CD1c-positive myeloid dendritic cell (primary cell): ENCODE measurements around the gene RPLP2.

Source experiments
- DNase-seq: peaks from one replicate; pipeline ENCODE4 v3.0.0-alpha.2; 2016; ENCODE audit errors: extremely low spot score

RPLP2 gene

GRCh38 chr11:823441-824291, 13.9 kb downstream of the RPLP2 start:
- no peak for DNase-seq

- DNase-seq, result no peak
Observed at GRCh38 chr11:824292-824880, 14.6 kb downstream of the RPLP2 start.

GRCh38 chr11:824942-825341, 15.2 kb downstream of the RPLP2 start:
- no peak for DNase-seq

GRCh38 chr11:825366-826226, 15.8 kb downstream of the RPLP2 start:
- DNase-seq, result no peak

GRCh38 chr11:826227-826621, 16.5 kb downstream of the RPLP2 start:
- DNase-seq, result no peak

GRCh38 chr11:826836-827145, 17.0 kb downstream of the RPLP2 start:
- DNase-seq, result no peak

- DNase-seq, result no peak
Observed at GRCh38 chr11:827146-827896, 17.6 kb downstream of the RPLP2 start.

GRCh38 chr11:827897-828192, 18.1 kb downstream of the RPLP2 start, which contains the start of gene CRACR2B:
TSS of gene CRACR2B (plus strand) at chr11:827919. CDS start at chr11:828608, 689 bp downstream.
- DNase-seq, result no peak

- no peak for DNase-seq
Observed at GRCh38 chr11:828506-829175, 18.9 kb downstream of the RPLP2 start.

GRCh38 chr11:829176-829846, 19.5 kb downstream of the RPLP2 start:
- DNase-seq, result peak; percentile 53

GRCh38 chr11:829847-830294, 20.1 kb downstream of the RPLP2 start:
- DNase-seq, result no peak

GRCh38 chr11:830295-831117, 20.7 kb downstream of the RPLP2 start:
- peak; percentile 58 for DNase-seq

GRCh38 chr11:831118-831864, 21.5 kb downstream of the RPLP2 start:
- DNase-seq, result no peak

- no peak for DNase-seq
Observed at GRCh38 chr11:831961-832528, 22.3 kb downstream of the RPLP2 start.

- peak; percentile 80 for DNase-seq
Observed at GRCh38 chr11:832529-833113, 22.9 kb downstream of the RPLP2 start, which contains the start of gene CD151. TSS of gene CD151 (plus strand) at chr11:832952. CDS start at chr11:836070, 3,118 bp downstream.

GRCh38 chr11:833114-833791, 23.5 kb downstream of the RPLP2 start:
- peak; percentile 69 for DNase-seq

GRCh38 chr11:833849-834311, 24.1 kb downstream of the RPLP2 start:
- no peak for DNase-seq
